DND-41 (cell line): Measurements from ENCODE around the gene C2orf69.

ENCODE experiments used
- CTCF ChIP-seq: IDR thresholded peaks from 2 replicates; pipeline ENCODE4 v1.5.1; 2012; ENCODE audit warnings: borderline replicate concordance, low read length, moderate library complexity, mild to moderate bottlenecking; ENCODE audit not compliant: poor library complexity, severe bottlenecking; ENCODE audit errors: extremely low read depth
- EZH2 ChIP-seq: IDR thresholded peaks from 3 replicates; pipeline ENCODE4 v1.6.1; 2012; ENCODE audit warnings: borderline replicate concordance, low read depth, mild to moderate bottlenecking, moderate library complexity, low read length, inconsistent platforms; ENCODE audit not compliant: severe bottlenecking

- TF ChIP-seq CTCF (no peak), EZH2 (no peak)
Measured at GRCh38 chr2:199951023-199951422, 39.9 kb downstream of the C2orf69 start.
